Bronchial epithelial cell (primary cell): Measurements from ENCODE around the gene LRRC19. TPM values are rescaled to one million over a fixed set of nuclear protein-coding genes. Genes with fewer than 3 reads are reported as not detected.

Experiments used
- DNase-seq: peaks from one replicate; pipeline ENCODE4 v3.0.0-alpha.2; 2010; ENCODE audit warnings: low read depth
- FAIRE-seq: peaks from 2 replicates; lab custom pipeline; 2011; peaks lifted over from hg19 to GRCh38; lab: Jason Lieb, UNC
- H3K27me3 ChIP-seq: 2 replicates; pipeline ENCODE4 v1.5.1; 2011; ENCODE audit warnings: low read length; ENCODE audit not compliant: control insufficient read depth, insufficient read depth
- H3K36me3 ChIP-seq: 2 replicates; pipeline ENCODE4 v1.5.1; 2011; ENCODE audit warnings: low read length; ENCODE audit not compliant: control insufficient read depth, insufficient read depth
- H3K4me3 ChIP-seq: 2 replicates; pipeline ENCODE4 v1.5.1; 2011; ENCODE audit warnings: mild to moderate bottlenecking, low read depth, low read length, control low read depth
- CTCF ChIP-seq: IDR thresholded peaks from 2 replicates; pipeline ENCODE4 v1.5.1; 2011; ENCODE audit warnings: mild to moderate bottlenecking, moderate library complexity, low read length, control low read depth, inconsistent platforms; ENCODE audit not compliant: insufficient read depth, severe bottlenecking
- total RNA-seq: library from RNA; depleted of rRNA; stranded (reverse); fragments of >200 nt; gene quantifications from 2 replicates; pipeline ENCODE4 v1.2.1, GENCODE V29; 2014

The LRRC19 gene
- not detected in 2 replicates for total RNA-seq

GRCh38 chr9:27005491-27005890 lies at the start of gene LRRC19:
TSS of gene LRRC19 (minus strand) at chr9:27005672. CDS start at chr9:26999694, 5,978 bp downstream.
- no peak within 1 kb of the TSS for H3K4me3 ChIP-seq
- no peak for FAIRE-seq
- TF ChIP-seq CTCF: no peak

GRCh38 chr9:27054841-27055240 lies 49.4 kb upstream of the LRRC19 start:
- Histone ChIP-seq H3K4me3 (no peak overlapping the region), H3K27me3 (no peaks in the 10 kb centered on the region), H3K36me3 (no peaks in the 10 kb centered on the region)
- no peak for FAIRE-seq
- no peak for TF ChIP-seq CTCF
- no peak for DNase-seq

More at GRCh38 chr9:27005491-27005890, at the start of gene LRRC19:
- H3K36me3 ChIP-seq: no peaks in the 10 kb centered on the region
- no peaks in the 10 kb centered on the region for H3K27me3 ChIP-seq
- DNase-seq: no peak

- DNase-seq: no peak
- no peaks in the 10 kb centered on the region for H3K27me3 ChIP-seq
- H3K36me3 ChIP-seq: no peaks in the 10 kb centered on the region
- no peak for TF ChIP-seq CTCF
- H3K4me3 ChIP-seq: no peak overlapping the region
- no peak for FAIRE-seq
Observed at GRCh38 chr9:27054125-27054524, 48.7 kb upstream of the LRRC19 start.

- Histone ChIP-seq H3K4me3 (no peak overlapping the region), H3K36me3 (peaks cover 2% of the 10 kb centered on the region), H3K27me3 (no peaks in the 10 kb centered on the region)
- DNase-seq: no peak
- no peak for TF ChIP-seq CTCF
- no peak for FAIRE-seq
Observed at GRCh38 chr9:27053369-27054022, 48.0 kb upstream of the LRRC19 start.

- DNase-seq: no peak
- peaks cover 2% of the 10 kb centered on the region for H3K36me3 ChIP-seq
- no peaks in the 10 kb centered on the region for H3K27me3 ChIP-seq
- H3K4me3 ChIP-seq: no peak overlapping the region
- FAIRE-seq: no peak
- no peak for TF ChIP-seq CTCF
Observed at GRCh38 chr9:27047136-27047535, 41.7 kb upstream of the LRRC19 start.

- Histone ChIP-seq H3K27me3 (no peaks in the 10 kb centered on the region), H3K4me3 (no peak overlapping the region), H3K36me3 (no peaks in the 10 kb centered on the region)
- no peak for FAIRE-seq
- no peak for TF ChIP-seq CTCF
- no peak for DNase-seq
Observed at GRCh38 chr9:27043176-27043575, 37.7 kb upstream of the LRRC19 start.
